Osteocyte (in vitro differentiated cells): ENCODE measurements around the gene GNAQ. TPM values are rescaled to one million over a fixed set of nuclear protein-coding genes. Genes with fewer than 3 reads are reported as not detected.
"Not testable (repeated sequence)": the region's sequence is repeated elsewhere in the genome, so short reads cannot be mapped to it uniquely, and the experiment has no call there.

ENCODE experiments used
- DNase-seq: peaks from one replicate; pipeline ENCODE4 v3.0.0; 2021; ENCODE audit warnings: mixed read lengths; ENCODE audit not compliant: unreplicated experiment; ENCODE audit errors: extremely low spot score
- H3K27ac Mint-ChIP-seq: one replicate; pipeline ENCODE4 v1.8.0; 2021; ENCODE audit warnings: mild to moderate bottlenecking, mixed read lengths; ENCODE audit not compliant: unreplicated experiment
- H3K27me3 Mint-ChIP-seq: one replicate; pipeline ENCODE4 v1.8.0; 2021; ENCODE audit warnings: mixed read lengths; ENCODE audit not compliant: unreplicated experiment
- H3K36me3 Mint-ChIP-seq: one replicate; pipeline ENCODE4 v1.8.0; 2021; ENCODE audit warnings: mixed read lengths; ENCODE audit not compliant: unreplicated experiment
- H3K4me1 Mint-ChIP-seq: one replicate; pipeline ENCODE4 v1.8.0; 2021; ENCODE audit warnings: mixed read lengths; ENCODE audit not compliant: unreplicated experiment
- H3K4me3 Mint-ChIP-seq: one replicate; pipeline ENCODE4 v1.8.0; 2021; ENCODE audit warnings: mild to moderate bottlenecking, moderate library complexity, mixed read lengths; ENCODE audit not compliant: unreplicated experiment
- H3K9me3 Mint-ChIP-seq: one replicate; pipeline ENCODE4 v1.8.0; 2021; ENCODE audit warnings: mixed read lengths; ENCODE audit not compliant: unreplicated experiment
- CTCF ChIP-seq: fragments of 200-600 bp; sonication (generic); IDR thresholded peaks from 2 replicates; pipeline ENCODE4 v1.5.0; 2021; ENCODE audit warnings: antibody characterized with exemption, mild to moderate bottlenecking, moderate library complexity
- total RNA-seq: library from RNA; stranded (reverse); gene quantifications from 2 replicates; pipeline ENCODE4 v1.2.1, GENCODE V29; 2021

The GNAQ gene
- total RNA-seq, 1 donor from 2014 or later, result 65.9 TPM

GRCh38 chr9:77765781-77766259 is 265.8 kb downstream of the GNAQ start:
- H3K9me3 Mint-ChIP-seq, result no peaks in the 10 kb centered on the region
- H3K4me1 Mint-ChIP-seq, result no peaks in the 10 kb centered on the region
- no peak for DNase-seq
- peaks cover 8% of the 10 kb centered on the region for H3K36me3 Mint-ChIP-seq
- TF ChIP-seq CTCF, result no peak
- H3K27me3 Mint-ChIP-seq, result no peaks in the 10 kb centered on the region
- H3K4me3 Mint-ChIP-seq, result no peak overlapping the region
- H3K27ac Mint-ChIP-seq, result no peak overlapping the region

- TF ChIP-seq CTCF, result peak; percentile 69
- Mint-ChIP-seq H3K4me1 (no peaks in the 10 kb centered on the region), H3K9me3 (no peaks in the 10 kb centered on the region), H3K4me3 (no peak overlapping the region), H3K27ac (no peak overlapping the region), H3K27me3 (no peaks in the 10 kb centered on the region), H3K36me3 (peaks cover 8% of the 10 kb centered on the region)
- DNase-seq, result no peak
Measured at GRCh38 chr9:77764894-77765780, 266.5 kb downstream of the GNAQ start.

GRCh38 chr9:77763566-77763965 is 268.0 kb downstream of the GNAQ start:
- no peak for DNase-seq
- no peaks in the 10 kb centered on the region for H3K27me3 Mint-ChIP-seq
- H3K4me3 Mint-ChIP-seq, result no peak overlapping the region
- no peaks in the 10 kb centered on the region for H3K9me3 Mint-ChIP-seq
- no peak overlapping the region for H3K27ac Mint-ChIP-seq
- peaks cover 8% of the 10 kb centered on the region for H3K36me3 Mint-ChIP-seq
- no peaks in the 10 kb centered on the region for H3K4me1 Mint-ChIP-seq
- no peak for TF ChIP-seq CTCF

- not testable (repeated sequence) for H3K4me1 Mint-ChIP-seq, H3K4me3 Mint-ChIP-seq, H3K9me3 Mint-ChIP-seq, DNase-seq, H3K27me3 Mint-ChIP-seq, H3K27ac Mint-ChIP-seq
- peaks cover 15% of the 10 kb centered on the region for H3K36me3 Mint-ChIP-seq
Measured at GRCh38 chr9:77760919-77761318, 270.7 kb downstream of the GNAQ start.

- H3K27me3 Mint-ChIP-seq, result no peaks in the 10 kb centered on the region
- H3K9me3 Mint-ChIP-seq, result peaks cover 4% of the 10 kb centered on the region
- no peak for DNase-seq
- H3K4me3 Mint-ChIP-seq, result no peak overlapping the region
- H3K27ac Mint-ChIP-seq, result no peak overlapping the region
- no peaks in the 10 kb centered on the region for H3K4me1 Mint-ChIP-seq
- TF ChIP-seq CTCF, result no peak
- H3K36me3 Mint-ChIP-seq, result peaks cover 10% of the 10 kb centered on the region
Measured at GRCh38 chr9:77759391-77759790, 272.2 kb downstream of the GNAQ start.
